ENCODE measurements around the gene HIVEP2. TPM values are rescaled to one million over a fixed set of nuclear protein-coding genes. Genes with fewer than 3 reads are reported as not detected.

The HIVEP2 gene
- total and polyA plus RNA-seq, 2 of the 4 experiments (the other 2 are of a cell fraction) = 4.3 to 11.3 TPM

- BruUV-seq (replicated peaks) = no TSS peak
- no peaks in the 10 kb centered on the region for H3K9me3 ChIP-seq (ENCODE audit: control insufficient read depth, insufficient read depth, low read length)
- in situ Hi-C loops (cut with MboI; ENCODE audit: low sequenced_read_pairs) = no loop called here
Observed at GRCh38 chr6:142937986-142938385, 7.0 kb downstream of the HIVEP2 start.

More at GRCh38 chr6:142937986-142938385, 7.0 kb downstream of the HIVEP2 start:
- H3K4me2 ChIP-seq (ENCODE audit: low read depth, low read length) = no peak overlapping the region
- no peak overlapping the region for H2BK15ac ChIP-seq (ENCODE audit: low read depth, low read length)
- peaks cover 19 to 57% of the 10 kb centered on the region in 2 experiments for H3K79me1 ChIP-seq (ENCODE audit: low read depth in 1 of 2, low read length in 2 of 2)
- no peaks in the 10 kb centered on the region for H3K27me3 ChIP-seq (ENCODE audit: control insufficient read depth, insufficient read depth, low read length)
- peaks cover 13% of the 10 kb centered on the region for H3K9me1 ChIP-seq (ENCODE audit: insufficient read depth, low read length)
- DNase-seq = no peak
- no peak overlapping the region for H3K9ac ChIP-seq (ENCODE audit: low read depth, low read length)
- no peak overlapping the region for H4K5ac ChIP-seq (ENCODE audit: low read depth, low read length)
- no peak overlapping the region for H3K27ac ChIP-seq (ENCODE audit: insufficient read depth, low read length)
- no peak for TF ChIP-seq MAFK (IDR thresholded peaks at IDR 0.05; ENCODE audit: low read depth, low read length)
- no peak for TF ChIP-seq RCOR1 (IDR thresholded peaks at IDR 0.05; ENCODE audit: insufficient replicate concordance, low read length)
- no peak for TF ChIP-seq RFX5 (IDR thresholded peaks at IDR 0.05; ENCODE audit: low read depth, low read length)
- TF ChIP-seq POLR2A (IDR thresholded peaks at IDR 0.05; ENCODE audit: low read depth, low read length) = no peak
- no peak for TF ChIP-seq CHD1 (IDR thresholded peaks at IDR 0.05; ENCODE audit: low read depth, low read length)
- TF ChIP-seq, protein P1, sequence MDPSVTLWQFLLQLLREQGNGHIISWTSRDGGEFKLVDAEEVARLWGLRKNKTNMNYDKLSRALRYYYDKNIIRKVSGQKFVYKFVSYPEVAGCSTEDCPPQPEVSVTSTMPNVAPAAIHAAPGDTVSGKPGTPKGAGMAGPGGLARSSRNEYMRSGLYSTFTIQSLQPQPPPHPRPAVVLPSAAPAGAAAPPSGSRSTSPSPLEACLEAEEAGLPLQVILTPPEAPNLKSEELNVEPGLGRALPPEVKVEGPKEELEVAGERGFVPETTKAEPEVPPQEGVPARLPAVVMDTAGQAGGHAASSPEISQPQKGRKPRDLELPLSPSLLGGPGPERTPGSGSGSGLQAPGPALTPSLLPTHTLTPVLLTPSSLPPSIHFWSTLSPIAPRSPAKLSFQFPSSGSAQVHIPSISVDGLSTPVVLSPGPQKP (IDR thresholded peaks at IDR 0.05; ENCODE audit: borderline replicate concordance, low read depth, low read length) = no peak
- no peak for TF ChIP-seq MAZ (IDR thresholded peaks at IDR 0.05; ENCODE audit: borderline replicate concordance, low read depth, low read length)
- no peak for TF ChIP-seq MXI1 (IDR thresholded peaks at IDR 0.05; ENCODE audit: borderline replicate concordance, low read depth, low read length)
- TF ChIP-seq FOS (IDR thresholded peaks at IDR 0.05; ENCODE audit: low read depth, low read length) = no peak
- no peak for TF ChIP-seq NFE2L2 (IDR thresholded peaks at IDR 0.05; ENCODE audit: low read depth, low read length)
- no peak for TF ChIP-seq USF2 (IDR thresholded peaks at IDR 0.05; ENCODE audit: low read depth, low read length)
- TF ChIP-seq, protein P2, sequence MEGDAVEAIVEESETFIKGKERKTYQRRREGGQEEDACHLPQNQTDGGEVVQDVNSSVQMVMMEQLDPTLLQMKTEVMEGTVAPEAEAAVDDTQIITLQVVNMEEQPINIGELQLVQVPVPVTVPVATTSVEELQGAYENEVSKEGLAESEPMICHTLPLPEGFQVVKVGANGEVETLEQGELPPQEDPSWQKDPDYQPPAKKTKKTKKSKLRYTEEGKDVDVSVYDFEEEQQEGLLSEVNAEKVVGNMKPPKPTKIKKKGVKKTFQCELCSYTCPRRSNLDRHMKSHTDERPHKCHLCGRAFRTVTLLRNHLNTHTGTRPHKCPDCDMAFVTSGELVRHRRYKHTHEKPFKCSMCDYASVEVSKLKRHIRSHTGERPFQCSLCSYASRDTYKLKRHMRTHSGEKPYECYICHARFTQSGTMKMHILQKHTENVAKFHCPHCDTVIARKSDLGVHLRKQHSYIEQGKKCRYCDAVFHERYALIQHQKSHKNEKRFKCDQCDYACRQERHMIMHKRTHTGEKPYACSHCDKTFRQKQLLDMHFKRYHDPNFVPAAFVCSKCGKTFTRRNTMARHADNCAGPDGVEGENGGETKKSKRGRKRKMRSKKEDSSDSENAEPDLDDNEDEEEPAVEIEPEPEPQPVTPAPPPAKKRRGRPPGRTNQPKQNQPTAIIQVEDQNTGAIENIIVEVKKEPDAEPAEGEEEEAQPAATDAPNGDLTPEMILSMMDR (conservative IDR thresholded peaks at IDR 0.05; ENCODE audit: low read depth, low read length) = no peak
- no peak for TF ChIP-seq RAD21 (IDR thresholded peaks at IDR 0.05; ENCODE audit: low read length)
- no peak for TF ChIP-seq CEBPB (IDR thresholded peaks at IDR 0.05; ENCODE audit: low read depth, low read length)
- TF ChIP-seq SMC3 (IDR thresholded peaks at IDR 0.05; ENCODE audit: low read depth, low read length) = no peak
- no peak for TF ChIP-seq BHLHE40 (IDR thresholded peaks at IDR 0.05; ENCODE audit: low read depth, low read length)
- H4K91ac ChIP-seq (ENCODE audit: insufficient read depth, low read depth, low read length) = no peak overlapping the region
- H2AK9ac ChIP-seq (replicated peaks; ENCODE audit: low read depth, low read length, poor library complexity) = no peak overlapping the region
- H3K36me3 ChIP-seq (ENCODE audit: control insufficient read depth, insufficient read depth, low read length) = no peaks in the 10 kb centered on the region
- no peak overlapping the region for H2BK5ac ChIP-seq (ENCODE audit: low read depth, low read length, poor library complexity, severe bottlenecking)
- H4K8ac ChIP-seq (ENCODE audit: low read depth in 2 of 2, low read length in 2 of 2) = no peak overlapping the region
- H3K14ac ChIP-seq (replicated peaks; ENCODE audit: low read depth, low read length) = no peak overlapping the region
- H2AK5ac ChIP-seq (ENCODE audit: low read depth, low read length) = no peak overlapping the region
- peaks cover 5% of the 10 kb centered on the region for H3K4me1 ChIP-seq (ENCODE audit: control insufficient read depth, insufficient read depth, low read length)
- 100% methylated on average over 1 of the region's 5 CpGs; no CpG with 5 or more reads in 1 of the 2 experiments for WGBS, 2 experiments (ENCODE audit: extremely low coverage in 2 of 2, insufficient read length in 1 of 2)
- H2AFZ ChIP-seq (replicated peaks; ENCODE audit: low read length, poor library complexity) = no peak overlapping the region
- H3K18ac ChIP-seq (ENCODE audit: low read depth, low read length) = no peak overlapping the region
- no peak for ATAC-seq (ENCODE audit: low read depth)
- POLR2A ChIA-PET (ENCODE audit: unreplicated experiment) = no interaction called here
- no peak overlapping the region for H2BK120ac ChIP-seq (ENCODE audit: low read depth, low read length)
- H2BK20ac ChIP-seq (ENCODE audit: low read depth, low read length) = no peak overlapping the region
- peaks cover 6% of the 10 kb centered on the region; the same call in 1 of the 2 replicates for H4K20me1 ChIP-seq (ENCODE audit: insufficient read depth, low read length)
- H3K56ac ChIP-seq (ENCODE audit: extremely low read depth, insufficient read depth, low read length) = no peak overlapping the region
- intact Hi-C loops (cut with micrococcal nuclease) = no loop called here
- dilution Hi-C loops (cut with HindIII; ENCODE audit: low sequenced_read_pairs, unreplicated experiment) = no loop called here
- no peak overlapping the region for H3K4ac ChIP-seq (ENCODE audit: low read depth, low read length)
- no peak overlapping the region for H3K4me3 ChIP-seq (ENCODE audit: insufficient read depth, low read depth, low read length)
- H3K23ac ChIP-seq (ENCODE audit: low read depth, low read length) = no peak overlapping the region
- CTCF ChIA-PET = no interaction called here
